GM12878 (cell line): ENCODE measurements around the gene TRIM67. TPM values are rescaled to one million over a fixed set of nuclear protein-coding genes. Genes with fewer than 3 reads are reported as not detected.
A peak's percentile ranks its signal among the peaks of the same experiment; 100 is the strongest.

Experiments
- ATAC-seq: fragments of 200-7000 bp; cut with Tn5 transposase; 3 replicates; pipeline ENCODE4 v1.9.1; 2020; ENCODE audit warnings: mild to moderate bottlenecking, moderate library complexity
- BruUV-seq: library from RNA; stranded (reverse); fragments of 400-500 nt; replicated peaks from 2 replicates; lab custom pipeline; 2021; lab: Mats Ljungman, UMichigan
- CTCF ChIA-PET: fragments of 300-600 bp; sonication (Branson Sonifier 250); formaldehyde crosslinking; extraction: SDS; loops from one replicate; lab custom pipeline; 2021; ENCODE audit warnings: inconsistent platforms; lab: Yijun Ruan, JAX
- POLR2A ChIA-PET: fragments of 350-600 bp; formaldehyde crosslinking; extraction: SDS; loops from one replicate; lab custom pipeline; 2021; ENCODE audit warnings: inconsistent platforms; lab: Charles Lee
- RAD21 ChIA-PET: fragments of 300-600 bp; sonication (Branson Sonifier 250); formaldehyde crosslinking; loops from one replicate; lab custom pipeline; 2023; ENCODE audit warnings: antibody characterized with exemption; ENCODE audit not compliant: unreplicated experiment; lab: Charles Lee
- SMC1A ChIA-PET: fragments of 300-600 bp; sonication (Branson Sonifier 250); formaldehyde crosslinking; loops from one replicate; lab custom pipeline; 2023; ENCODE audit not compliant: unreplicated experiment, uncharacterized antibody; lab: Charles Lee
- DNase-seq: peaks from one replicate; pipeline ENCODE4 v3.0.0-alpha.2; 2011; ENCODE audit warnings: low read depth, low spot score
- FAIRE-seq: peaks from 3 replicates; lab custom pipeline; 2011; peaks lifted over from hg19 to GRCh38; lab: Jason Lieb, UNC
- H2AFZ ChIP-seq: 2 replicates; pipeline ENCODE4 v1.6.0; 2011; ENCODE audit warnings: low read depth, low read length, control low read depth; ENCODE audit not compliant: control insufficient read depth
- H3K27ac ChIP-seq: 2 replicates; pipeline ENCODE4 v1.5.1; 2011; ENCODE audit warnings: control low read depth; ENCODE audit not compliant: control insufficient read depth, insufficient read depth
- H3K27me3 ChIP-seq, 2 experiments: replicated peaks in 1 of 2; 2 replicates each; pipeline versions ENCODE4 v1.6.0 to v1.6.1; 2011; ENCODE audit warnings: low read length in 1 of 2; ENCODE audit not compliant: control insufficient read depth in 2 of 2, insufficient read depth in 2 of 2
- H3K36me3 ChIP-seq, 2 experiments: 2 replicates each; pipeline ENCODE4 v1.5.1; 2011; ENCODE audit warnings: low read length in 1 of 2; ENCODE audit not compliant: control insufficient read depth in 2 of 2, insufficient read depth in 2 of 2
- H3K4me1 ChIP-seq: 2 replicates; pipeline ENCODE4 v1.6.1; 2011; ENCODE audit warnings: mild to moderate bottlenecking, low read length, moderate library complexity, mixed read lengths; ENCODE audit not compliant: control insufficient read depth, insufficient read depth
- H3K4me2 ChIP-seq: 2 replicates; pipeline ENCODE4 v1.6.0; 2011; ENCODE audit warnings: control low read depth; ENCODE audit not compliant: control insufficient read depth, insufficient read depth
- H3K4me3 ChIP-seq: fragments of 200-600 bp; sonication (generic); 2 replicates; pipeline ENCODE4 v1.5.1; 2016
- H3K79me2 ChIP-seq: 2 replicates; pipeline ENCODE4 v1.6.0; 2011; ENCODE audit warnings: low read length; ENCODE audit not compliant: control insufficient read depth, insufficient read depth
- H3K9ac ChIP-seq: 2 replicates; pipeline ENCODE4 v1.8.0; 2011; ENCODE audit warnings: low read length, control low read depth, mixed read lengths; ENCODE audit not compliant: control insufficient read depth, insufficient read depth
- H3K9me3 ChIP-seq: replicated peaks from 3 replicates; pipeline ENCODE4 v1.5.1; 2011; ENCODE audit warnings: mild to moderate bottlenecking, low read length; ENCODE audit not compliant: control insufficient read depth, insufficient read depth
- H4K20me1 ChIP-seq: 2 replicates; pipeline ENCODE4 v1.6.0; 2011; ENCODE audit not compliant: control insufficient read depth, insufficient read depth
- CHD2 ChIP-seq: IDR thresholded peaks from 2 replicates; pipeline ENCODE4 v1.6.1; 2011; ENCODE audit warnings: low read depth, low read length, improper control_type of control experiment, borderline replicate concordance
- DPF2 ChIP-seq: fragments of 450-650 bp; IDR thresholded peaks from 2 replicates; pipeline ENCODE4 v1.6.1; 2017; ENCODE audit warnings: mild to moderate bottlenecking
- FOXK2 ChIP-seq: fragments of 450-650 bp; IDR thresholded peaks from 2 replicates; pipeline ENCODE4 v1.6.1; 2017; ENCODE audit warnings: mild to moderate bottlenecking, moderate library complexity
- FOXM1 ChIP-seq: IDR thresholded peaks from 2 replicates; pipeline ENCODE4 v1.6.1; 2012; ENCODE audit warnings: low read depth, mild to moderate bottlenecking, inconsistent platforms, low read length, moderate library complexity
- JUND ChIP-seq: IDR thresholded peaks from 2 replicates; pipeline ENCODE4 v1.6.1; 2012; ENCODE audit warnings: low read depth, mild to moderate bottlenecking, low read length, improper control_type of control experiment, moderate library complexity
- NR2F1 ChIP-seq: fragments of 450-650 bp; conservative IDR thresholded peaks from 2 replicates; pipeline ENCODE4 v1.6.1; 2017; ENCODE audit warnings: mild to moderate bottlenecking
- POU2F2 ChIP-seq: IDR thresholded peaks from 3 replicates; pipeline ENCODE4 v1.6.1; 2011; ENCODE audit warnings: low read depth, mild to moderate bottlenecking, low read length, borderline replicate concordance
- RELA ChIP-seq: fragments of 450-650 bp; IDR thresholded peaks from 2 replicates; pipeline ENCODE4 v1.8.0; 2014; ENCODE audit warnings: borderline replicate concordance; ENCODE audit not compliant: partially characterized antibody
- SREBF2 ChIP-seq: IDR thresholded peaks from 2 replicates; pipeline ENCODE4 v1.6.1; 2012; ENCODE audit warnings: mild to moderate bottlenecking, low read length
- TBL1XR1 ChIP-seq: IDR thresholded peaks from 2 replicates; pipeline ENCODE4 v1.6.1; 2012; ENCODE audit warnings: low read depth, low read length, improper control_type of control experiment
- ZZZ3 ChIP-seq: IDR thresholded peaks from 2 replicates; pipeline ENCODE4 v1.6.1; 2011; ENCODE audit warnings: low read depth; ENCODE audit not compliant: control insufficient read depth, insufficient read length
- WGBS: methylation state at CpG from one replicate; pipeline ENCODE4 v1.1.6; 2016; ENCODE audit warnings: low lambda C conversion rate; ENCODE audit not compliant: insufficient replicate concordance, insufficient coverage; ENCODE audit errors: missing lambda C conversion rate; 5-methylcytosine and 5-hydroxymethylcytosine counted together
- in situ Hi-C: fragments of 300-500 bp; cut with MboI; formaldehyde crosslinking; loops from 9 replicates; pipeline ENCODE4 v1.14.3; 2018; ENCODE audit warnings: mixed read lengths
- intact Hi-C: fragments of 100-400 bp; cut with micrococcal nuclease; formaldehyde crosslinking; loops from one replicate; pipeline ENCODE4 v1.14.2; 2022; ENCODE audit not compliant: unreplicated experiment
- polyA plus RNA-seq, 11 experiments: library from polyadenylated mRNA; depleted of rRNA in 4 of 11; unstranded in 6 of 11; stranded (reverse) in 5 of 11; fragments of >200 nt; fragmentation: Nextera tagmentation in 4 of 11; fragmentation: Illumina TruSeq in 1 of 11; extraction: Ambion mirVana in 4 of 11; extraction: Trizol in 1 of 11; gene quantifications; 1 replicate in 1 of 11; 2 replicates in 10 of 11; pipeline versions ENCODE4 v1.2.1 to v1.2.3, GENCODE V29; 2011 to 2016; ENCODE audit warnings: inconsistent platforms in 2 of 11, missing spikeins in 2 of 11, low read depth in 1 of 11
- total RNA-seq, 4 experiments: library from RNA; depleted of rRNA in 3 of 4; stranded (reverse); fragments of >200 nt in 3 of 4; fragmentation: Illumina TruSeq in 1 of 4; extraction: Trizol in 1 of 4; gene quantifications; 2 replicates each; pipeline versions ENCODE4 v1.2.1 to v1.2.3, GENCODE V29; 2013 to 2021
- TF ChIP-seq, protein P1 (sequence below): IDR thresholded peaks from 2 replicates; pipeline ENCODE4 v1.6.1; 2011; ENCODE audit warnings: low read depth, low read length, improper control_type of control experiment, borderline replicate concordance
- TF ChIP-seq, protein P2 (sequence below), 3 experiments: IDR thresholded peaks in 2 of 3; conservative IDR thresholded peaks in 1 of 3; 2 replicates each; pipeline ENCODE4 v1.5.1; 2011; ENCODE audit warnings: low read depth in 3 of 3, low read length in 3 of 3, mild to moderate bottlenecking in 3 of 3, control low read depth in 2 of 3, moderate library complexity in 2 of 3, inconsistent platforms in 1 of 3, mixed read lengths in 1 of 3; ENCODE audit not compliant: control insufficient read depth in 2 of 3, insufficient read depth in 1 of 3; ENCODE audit errors: extremely low read depth in 1 of 3
- TF ChIP-seq, protein P3 (sequence below): fragments of 450-650 bp; conservative IDR thresholded peaks from 2 replicates; pipeline ENCODE4 v1.6.1; 2017; ENCODE audit warnings: mild to moderate bottlenecking, moderate library complexity

TRIM67 gene
- total and polyA plus RNA-seq, 10 of the 15 experiments (the other 5 are each of a cell fraction or from before 2014, with no cell fraction given) = under 0.01 to 0.01 TPM; not detected in 8

GRCh38 chr1:231240883-231241735, 79.3 kb downstream of the TRIM67 start, which contains the start of gene GNPAT:
Gene GNPAT, plus strand, starts transcription at chr1:231241212. Its CDS starts 167 bp downstream, at chr1:231241379.
- FAIRE-seq = no peak
- peak within 1 kb of the TSS; percentile 85 for H3K9ac ChIP-seq
- H3K4me2 ChIP-seq = peak within 1 kb of the TSS; percentile 58
- ChIA-PET RAD21 (no interaction called here), SMC1A (interaction anchor here (0.6 to 2.2 kb wide), 7 partner anchors 9 to 1137 kb away, joined by 3 to 11 read pairs (median 4); no protein-coding TSS in a partner anchor), POLR2A (interaction anchor here (0.5 to 1.5 kb wide), 3 partner anchors 24 to 97 kb away, joined by 3 to 6 read pairs (median 3); partner anchors contain the start of genes EXOC8 and SPRTN), CTCF (interaction anchor here (0.8 to 2.2 kb wide), 11 partner anchors 8 to 599 kb away, joined by 3 to 13 read pairs (median 4); partner anchors contain the start of genes COG2, EXOC8 and SPRTN)
- peak within 1 kb of the TSS; percentile 88 for H2AFZ ChIP-seq
- WGBS = under 1% methylated on average over 47 of the region's 51 CpGs
- DNase-seq = peak; percentile 50
- BruUV-seq = TSS peak; percentile 62
- H3K27ac ChIP-seq = peak within 1 kb of the TSS; percentile 72
- peak; percentile 96 for ATAC-seq
- peak within 1 kb of the TSS; percentile 98 for H3K4me3 ChIP-seq
- peaks cover 56% of the 10 kb centered on the region for H3K79me2 ChIP-seq
- H3K4me1 ChIP-seq = peaks cover 5% of the 10 kb centered on the region; the same call in 1 of the 2 replicates
- no peaks in the 10 kb centered on the region for H4K20me1 ChIP-seq
- H3K27me3 ChIP-seq = no peaks in the 10 kb centered on the region
- H3K36me3 ChIP-seq = peaks cover 2 to 4% of the 10 kb centered on the region in 2 experiments; a peak in 1 of 4 replicates
- no peaks in the 10 kb centered on the region; the same call in 2 of the 3 replicates for H3K9me3 ChIP-seq
- intact Hi-C loops (loop anchor here (5.0 kb wide), 1 partner anchor 96 kb away; the partner anchor contains the start of genes EXOC8 and SPRTN), in situ Hi-C loops (no loop called here)
- TF ChIP-seq FOXM1 = 0 out of 2 replicates have a peak, but pooled peaks have one; percentile 19
- peak; percentile 64 for TF ChIP-seq RELA
- no peak for TF ChIP-seq SREBF2
- TF ChIP-seq NR2F1 = peak; percentile 77; the same call in 1 of the 2 replicates
- TF ChIP-seq POU2F2 = peak; percentile 72; the same call in 2 of the 3 replicates
- TF ChIP-seq, protein P1, sequence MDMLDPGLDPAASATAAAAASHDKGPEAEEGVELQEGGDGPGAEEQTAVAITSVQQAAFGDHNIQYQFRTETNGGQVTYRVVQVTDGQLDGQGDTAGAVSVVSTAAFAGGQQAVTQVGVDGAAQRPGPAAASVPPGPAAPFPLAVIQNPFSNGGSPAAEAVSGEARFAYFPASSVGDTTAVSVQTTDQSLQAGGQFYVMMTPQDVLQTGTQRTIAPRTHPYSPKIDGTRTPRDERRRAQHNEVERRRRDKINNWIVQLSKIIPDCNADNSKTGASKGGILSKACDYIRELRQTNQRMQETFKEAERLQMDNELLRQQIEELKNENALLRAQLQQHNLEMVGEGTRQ = no peak
- TF ChIP-seq JUND = 0 out of 2 replicates have a peak, but pooled peaks have one; percentile 12
- TF ChIP-seq FOXK2 = no peak
- no peak for TF ChIP-seq TBL1XR1
- TF ChIP-seq, protein P2, sequence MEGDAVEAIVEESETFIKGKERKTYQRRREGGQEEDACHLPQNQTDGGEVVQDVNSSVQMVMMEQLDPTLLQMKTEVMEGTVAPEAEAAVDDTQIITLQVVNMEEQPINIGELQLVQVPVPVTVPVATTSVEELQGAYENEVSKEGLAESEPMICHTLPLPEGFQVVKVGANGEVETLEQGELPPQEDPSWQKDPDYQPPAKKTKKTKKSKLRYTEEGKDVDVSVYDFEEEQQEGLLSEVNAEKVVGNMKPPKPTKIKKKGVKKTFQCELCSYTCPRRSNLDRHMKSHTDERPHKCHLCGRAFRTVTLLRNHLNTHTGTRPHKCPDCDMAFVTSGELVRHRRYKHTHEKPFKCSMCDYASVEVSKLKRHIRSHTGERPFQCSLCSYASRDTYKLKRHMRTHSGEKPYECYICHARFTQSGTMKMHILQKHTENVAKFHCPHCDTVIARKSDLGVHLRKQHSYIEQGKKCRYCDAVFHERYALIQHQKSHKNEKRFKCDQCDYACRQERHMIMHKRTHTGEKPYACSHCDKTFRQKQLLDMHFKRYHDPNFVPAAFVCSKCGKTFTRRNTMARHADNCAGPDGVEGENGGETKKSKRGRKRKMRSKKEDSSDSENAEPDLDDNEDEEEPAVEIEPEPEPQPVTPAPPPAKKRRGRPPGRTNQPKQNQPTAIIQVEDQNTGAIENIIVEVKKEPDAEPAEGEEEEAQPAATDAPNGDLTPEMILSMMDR (IDR thresholded peaks at IDR 0.05 in 2 of 3, conservative IDR thresholded peaks at IDR 0.05 in 1 of 3; ENCODE audit: control insufficient read depth in 2 of 3, extremely low read depth in 1 of 3, insufficient read depth in 1 of 3, low read depth in 3 of 3, low read length in 3 of 3) = no peak
- TF ChIP-seq, protein P3, sequence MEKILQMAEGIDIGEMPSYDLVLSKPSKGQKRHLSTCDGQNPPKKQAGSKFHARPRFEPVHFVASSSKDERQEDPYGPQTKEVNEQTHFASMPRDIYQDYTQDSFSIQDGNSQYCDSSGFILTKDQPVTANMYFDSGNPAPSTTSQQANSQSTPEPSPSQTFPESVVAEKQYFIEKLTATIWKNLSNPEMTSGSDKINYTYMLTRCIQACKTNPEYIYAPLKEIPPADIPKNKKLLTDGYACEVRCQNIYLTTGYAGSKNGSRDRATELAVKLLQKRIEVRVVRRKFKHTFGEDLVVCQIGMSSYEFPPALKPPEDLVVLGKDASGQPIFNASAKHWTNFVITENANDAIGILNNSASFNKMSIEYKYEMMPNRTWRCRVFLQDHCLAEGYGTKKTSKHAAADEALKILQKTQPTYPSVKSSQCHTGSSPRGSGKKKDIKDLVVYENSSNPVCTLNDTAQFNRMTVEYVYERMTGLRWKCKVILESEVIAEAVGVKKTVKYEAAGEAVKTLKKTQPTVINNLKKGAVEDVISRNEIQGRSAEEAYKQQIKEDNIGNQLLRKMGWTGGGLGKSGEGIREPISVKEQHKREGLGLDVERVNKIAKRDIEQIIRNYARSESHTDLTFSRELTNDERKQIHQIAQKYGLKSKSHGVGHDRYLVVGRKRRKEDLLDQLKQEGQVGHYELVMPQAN = peak; percentile 90
- TF ChIP-seq CHD2 = peak; percentile 45; the same call in 1 of the 2 replicates
- peak; percentile 47; the same call in 1 of the 2 replicates for TF ChIP-seq DPF2
- no peak for TF ChIP-seq ZZZ3
